ENCODE results near the gene MSLN.
"Not testable (repeated sequence)": the region's sequence is repeated elsewhere in the genome, so short reads cannot be mapped to it uniquely, and the experiment has no call there.

MSLN gene

DNA sequence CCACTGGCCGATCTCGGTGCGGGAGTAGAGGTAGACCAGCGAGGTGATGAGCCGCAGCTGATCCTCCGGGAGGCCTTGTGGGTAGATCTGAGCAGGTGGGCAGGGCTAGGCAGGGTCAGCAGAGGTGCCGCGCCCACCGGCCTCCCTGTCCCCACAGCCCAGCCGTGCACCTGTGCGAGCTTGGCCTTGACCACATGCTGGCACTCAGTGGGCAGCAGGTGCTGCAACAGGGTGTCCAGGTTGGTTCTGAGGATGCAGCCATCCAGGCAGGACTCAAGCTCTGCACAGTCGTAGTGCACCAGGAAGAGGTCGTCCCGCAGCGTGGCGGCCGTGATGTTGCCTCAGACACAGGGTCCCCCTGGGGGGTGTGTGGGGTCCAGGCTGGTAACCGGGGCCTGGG, 12.4 kb downstream of the MSLN start:
- DNase-seq (ENCODE audit: low read depth), result no peak
- TF ChIP-seq, protein P1, sequence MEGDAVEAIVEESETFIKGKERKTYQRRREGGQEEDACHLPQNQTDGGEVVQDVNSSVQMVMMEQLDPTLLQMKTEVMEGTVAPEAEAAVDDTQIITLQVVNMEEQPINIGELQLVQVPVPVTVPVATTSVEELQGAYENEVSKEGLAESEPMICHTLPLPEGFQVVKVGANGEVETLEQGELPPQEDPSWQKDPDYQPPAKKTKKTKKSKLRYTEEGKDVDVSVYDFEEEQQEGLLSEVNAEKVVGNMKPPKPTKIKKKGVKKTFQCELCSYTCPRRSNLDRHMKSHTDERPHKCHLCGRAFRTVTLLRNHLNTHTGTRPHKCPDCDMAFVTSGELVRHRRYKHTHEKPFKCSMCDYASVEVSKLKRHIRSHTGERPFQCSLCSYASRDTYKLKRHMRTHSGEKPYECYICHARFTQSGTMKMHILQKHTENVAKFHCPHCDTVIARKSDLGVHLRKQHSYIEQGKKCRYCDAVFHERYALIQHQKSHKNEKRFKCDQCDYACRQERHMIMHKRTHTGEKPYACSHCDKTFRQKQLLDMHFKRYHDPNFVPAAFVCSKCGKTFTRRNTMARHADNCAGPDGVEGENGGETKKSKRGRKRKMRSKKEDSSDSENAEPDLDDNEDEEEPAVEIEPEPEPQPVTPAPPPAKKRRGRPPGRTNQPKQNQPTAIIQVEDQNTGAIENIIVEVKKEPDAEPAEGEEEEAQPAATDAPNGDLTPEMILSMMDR (IDR thresholded peaks at IDR 0.05; ENCODE audit: insufficient read depth, low read depth, low read length, missing control alignments), result no peak
- no peak overlapping the region for H3K4me3 ChIP-seq (ENCODE audit: low read length)

- H3K4me3 ChIP-seq (ENCODE audit: low read length), result no peak overlapping the region
- no peak for DNase-seq (ENCODE audit: low read depth)
- TF ChIP-seq, protein P1 (IDR thresholded peaks at IDR 0.05; ENCODE audit: insufficient read depth, low read depth, low read length, missing control alignments), result no peak
Measured at GRCh38 chr16:774086-775001, 13.8 kb downstream of the MSLN start.

GRCh38 chr16:775236-775796, 14.8 kb downstream of the MSLN start:
- TF ChIP-seq, protein P1 (IDR thresholded peaks at IDR 0.05; ENCODE audit: insufficient read depth, low read depth, low read length, missing control alignments), result no peak
- H3K4me3 ChIP-seq (ENCODE audit: low read length), result no peak overlapping the region
- no peak for DNase-seq (ENCODE audit: low read depth)

DNA sequence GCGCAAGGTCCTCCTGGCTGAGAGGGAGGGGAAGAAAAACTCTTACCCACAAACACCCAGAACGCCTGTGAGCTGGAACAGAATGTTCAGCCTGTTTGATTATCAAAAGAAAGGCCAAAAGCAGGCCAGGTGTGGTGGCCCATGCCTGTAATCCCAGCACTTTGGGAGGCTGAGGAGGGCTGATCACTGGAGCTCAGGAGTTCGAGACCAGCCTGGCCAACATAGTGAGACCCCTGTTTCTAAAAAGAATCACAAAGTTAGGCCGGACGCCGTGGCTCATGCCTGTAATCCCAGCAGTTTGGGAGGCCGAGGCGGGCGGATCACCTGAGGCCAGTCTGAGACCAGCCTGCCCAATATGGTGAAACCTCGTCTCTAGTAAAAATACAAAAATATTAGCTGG, 15.8 kb downstream of the MSLN start:
- DNase-seq (ENCODE audit: low read depth), result not testable (repeated sequence)

DNA sequence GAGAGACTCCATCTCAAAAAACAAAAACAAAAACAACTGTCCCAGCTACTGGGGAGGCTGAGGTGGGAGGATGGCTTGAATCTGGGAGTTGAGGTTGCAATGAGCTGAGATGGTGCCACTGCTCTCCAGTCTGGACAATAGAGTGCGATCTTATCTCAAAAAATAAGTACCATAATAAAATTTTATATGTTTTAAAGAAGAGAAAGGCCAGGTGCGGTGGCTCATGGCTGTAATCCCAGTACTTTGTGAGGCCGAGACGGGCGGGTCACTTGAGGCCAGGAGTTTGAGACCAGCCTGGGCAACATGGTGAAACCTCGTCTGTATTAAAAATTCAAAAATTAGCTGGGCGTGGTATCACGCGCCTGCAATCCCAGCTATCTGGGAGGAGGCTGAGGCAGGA, 16.3 kb downstream of the MSLN start:
- TF ChIP-seq, protein P1 (IDR thresholded peaks at IDR 0.05; ENCODE audit: insufficient read depth, low read depth, low read length, missing control alignments), result no peak
- H3K4me3 ChIP-seq (ENCODE audit: low read length), result no peak overlapping the region
- no peak for DNase-seq (ENCODE audit: low read depth)

More for the DNA sequence above, 15.8 kb downstream of the MSLN start:
- H3K4me3 ChIP-seq (ENCODE audit: low read length), result not testable (repeated sequence)

- H3K4me3 ChIP-seq (ENCODE audit: low read length), result no peak overlapping the region
- DNase-seq (ENCODE audit: low read depth), result peak; percentile 40
- TF ChIP-seq, protein P1 (IDR thresholded peaks at IDR 0.05; ENCODE audit: insufficient read depth, low read depth, low read length, missing control alignments), result no peak
Measured at GRCh38 chr16:777826-778225, 17.3 kb downstream of the MSLN start.

DNA sequence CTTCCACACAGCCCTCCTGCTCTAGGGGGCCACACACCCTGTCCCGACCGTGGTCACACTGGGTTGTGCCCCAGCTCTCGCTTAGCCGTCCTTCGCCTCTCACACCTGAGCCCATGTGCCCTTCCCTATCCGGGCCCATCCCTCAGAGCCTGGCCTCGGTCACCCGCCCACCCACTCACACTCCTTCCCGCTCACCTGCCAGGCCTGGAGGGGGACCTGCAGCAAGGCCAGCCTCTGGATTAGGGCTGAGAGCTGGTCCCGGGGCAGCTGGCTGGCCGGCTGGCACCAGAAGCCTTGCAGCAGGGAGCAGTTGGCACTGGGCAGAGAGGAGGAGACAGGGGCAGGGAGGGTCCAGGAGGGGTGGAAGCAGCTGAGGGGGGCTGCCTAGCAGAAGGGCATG, 17.9 kb downstream of the MSLN start:
- no peak for DNase-seq (ENCODE audit: low read depth)
- H3K4me3 ChIP-seq (ENCODE audit: low read length), result no peak overlapping the region
- TF ChIP-seq, protein P1 (IDR thresholded peaks at IDR 0.05; ENCODE audit: insufficient read depth, low read depth, low read length, missing control alignments), result no peak
